HG03175 (cell line): Measurements from ENCODE around the gene CCDC15.
"Not testable (repeated sequence)": the region's sequence is repeated elsewhere in the genome, so short reads cannot be mapped to it uniquely, and the experiment has no call there.

Source experiments
- ATAC-seq: cut with Tn5 transposase; IDR thresholded peaks from one replicate; pipeline ENCODE4 v1.9.1; 2021; ENCODE audit warnings: mild to moderate bottlenecking, moderate library complexity; ENCODE audit not compliant: unreplicated experiment

CCDC15 gene

GRCh38 chr11:124984512-124984854 is 30.5 kb downstream of the CCDC15 start:
- no peak for ATAC-seq

GRCh38 chr11:124987096-124987495 is 33.1 kb downstream of the CCDC15 start:
- ATAC-seq: no peak

- ATAC-seq: no peak
Measured at GRCh38 chr11:124988063-124988462, 34.1 kb downstream of the CCDC15 start.

GRCh38 chr11:125001079-125001778 is 47.2 kb downstream of the CCDC15 start:
- no peak for ATAC-seq

- no peak for ATAC-seq
Measured at GRCh38 chr11:125001849-125002248, 47.8 kb downstream of the CCDC15 start.

- ATAC-seq: no peak
Measured at GRCh38 chr11:125005491-125005890, 51.5 kb downstream of the CCDC15 start.

- ATAC-seq: no peak
Measured at GRCh38 chr11:125016413-125016812, 62.4 kb downstream of the CCDC15 start.

GRCh38 chr11:125020342-125020741 is 66.3 kb downstream of the CCDC15 start:
- ATAC-seq: no peak

- no peak for ATAC-seq
Measured at GRCh38 chr11:125022551-125022950, 68.5 kb downstream of the CCDC15 start.

GRCh38 chr11:125025968-125026367 is 72.0 kb downstream of the CCDC15 start:
- ATAC-seq: no peak

- ATAC-seq: not testable (repeated sequence)
Measured at GRCh38 chr11:125029431-125029830, 75.4 kb downstream of the CCDC15 start.

GRCh38 chr11:125036933-125037332 is 82.9 kb downstream of the CCDC15 start:
- no peak for ATAC-seq

- ATAC-seq: no peak
Measured at GRCh38 chr11:125049164-125049792, 95.3 kb downstream of the CCDC15 start.

GRCh38 chr11:125052047-125052446 is 98.0 kb downstream of the CCDC15 start:
- ATAC-seq: no peak

GRCh38 chr11:125053167-125053566 is 99.2 kb downstream of the CCDC15 start:
- ATAC-seq: no peak

GRCh38 chr11:125055107-125055715 is 101.2 kb downstream of the CCDC15 start:
- ATAC-seq: no peak

- ATAC-seq: not testable (repeated sequence)
Measured at GRCh38 chr11:125056111-125056510, 102.1 kb downstream of the CCDC15 start.

- ATAC-seq: no peak
Measured at GRCh38 chr11:125056931-125057692, 103.1 kb downstream of the CCDC15 start.

GRCh38 chr11:125057693-125058016 is 103.7 kb downstream of the CCDC15 start:
- no peak for ATAC-seq

GRCh38 chr11:125061281-125061680 is 107.3 kb downstream of the CCDC15 start:
- no peak for ATAC-seq

- no peak for ATAC-seq
Measured at GRCh38 chr11:125062218-125062930, 108.4 kb downstream of the CCDC15 start.
